Measurements from ENCODE around the gene IPO9. TPM values are rescaled to one million over a fixed set of nuclear protein-coding genes. Genes with fewer than 3 reads are reported as not detected.

IPO9 gene
- total RNA-seq, 4 donors from 2014 or later: 9.6 to 23.1 (median 13.4) TPM

DNA sequence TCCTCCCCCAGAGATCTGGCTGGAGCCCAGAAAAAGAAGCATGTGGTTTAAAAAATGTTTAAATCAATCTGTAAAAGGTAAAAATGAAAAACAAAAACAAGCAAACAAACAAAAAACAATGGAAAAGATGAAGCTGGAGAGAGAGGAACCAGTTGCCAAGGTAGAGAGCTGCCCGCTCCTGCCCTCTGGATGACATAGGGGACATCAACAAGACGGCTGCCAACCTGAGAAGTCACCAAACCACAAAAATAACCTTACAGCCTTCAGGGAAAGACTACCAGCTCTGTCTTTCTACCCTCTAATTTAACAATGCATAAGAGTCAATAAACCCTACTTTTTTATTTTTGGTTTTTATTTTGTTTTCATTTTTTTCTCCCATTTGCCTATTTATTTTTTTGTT lies 8.5 kb upstream of the IPO9 start:
- Histone ChIP-seq H3K4me1 (no peaks in the 10 kb centered on the region), H3K27ac (no peak overlapping the region), H3K27me3 (no peaks in the 10 kb centered on the region), H3K9me3 (no peaks in the 10 kb centered on the region), H3K4me3 (no peak overlapping the region), H3K36me3 (peaks cover 0 to 48% (median 0%) of the 10 kb centered on the region in 3 donors)
- no peak for TF ChIP-seq POLR2A (IDR thresholded peaks at IDR 0.05)
- TF ChIP-seq, protein P1, sequence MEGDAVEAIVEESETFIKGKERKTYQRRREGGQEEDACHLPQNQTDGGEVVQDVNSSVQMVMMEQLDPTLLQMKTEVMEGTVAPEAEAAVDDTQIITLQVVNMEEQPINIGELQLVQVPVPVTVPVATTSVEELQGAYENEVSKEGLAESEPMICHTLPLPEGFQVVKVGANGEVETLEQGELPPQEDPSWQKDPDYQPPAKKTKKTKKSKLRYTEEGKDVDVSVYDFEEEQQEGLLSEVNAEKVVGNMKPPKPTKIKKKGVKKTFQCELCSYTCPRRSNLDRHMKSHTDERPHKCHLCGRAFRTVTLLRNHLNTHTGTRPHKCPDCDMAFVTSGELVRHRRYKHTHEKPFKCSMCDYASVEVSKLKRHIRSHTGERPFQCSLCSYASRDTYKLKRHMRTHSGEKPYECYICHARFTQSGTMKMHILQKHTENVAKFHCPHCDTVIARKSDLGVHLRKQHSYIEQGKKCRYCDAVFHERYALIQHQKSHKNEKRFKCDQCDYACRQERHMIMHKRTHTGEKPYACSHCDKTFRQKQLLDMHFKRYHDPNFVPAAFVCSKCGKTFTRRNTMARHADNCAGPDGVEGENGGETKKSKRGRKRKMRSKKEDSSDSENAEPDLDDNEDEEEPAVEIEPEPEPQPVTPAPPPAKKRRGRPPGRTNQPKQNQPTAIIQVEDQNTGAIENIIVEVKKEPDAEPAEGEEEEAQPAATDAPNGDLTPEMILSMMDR (IDR thresholded peaks at IDR 0.05): no peak
- no peak for DNase-seq

GRCh38 chr1:201825245-201825644 lies 3.7 kb upstream of the IPO9 start:
- Histone ChIP-seq H3K27ac (no peak overlapping the region), H3K36me3 (peaks cover 0 to 18% (median 0%) of the 10 kb centered on the region in 3 donors)

GRCh38 chr1:201826830-201827229 lies 2.1 kb upstream of the IPO9 start:
- Histone ChIP-seq H3K9me3 (no peaks in the 10 kb centered on the region), H3K4me3 (no peak overlapping the region)
- no peak for TF ChIP-seq POLR2A (IDR thresholded peaks at IDR 0.05)
- TF ChIP-seq, protein P1 (IDR thresholded peaks at IDR 0.05): no peak

More at GRCh38 chr1:201825245-201825644, 3.7 kb upstream of the IPO9 start:
- H3K27me3 ChIP-seq: no peaks in the 10 kb centered on the region
- TF ChIP-seq, protein P1 (IDR thresholded peaks at IDR 0.05): no peak
- TF ChIP-seq POLR2A (IDR thresholded peaks at IDR 0.05): no peak
- H3K9me3 ChIP-seq: no peaks in the 10 kb centered on the region
- peaks cover 0 to 14% (median 4%) of the 10 kb centered on the region in 4 donors for H3K4me1 ChIP-seq
- no peak for DNase-seq
- H3K4me3 ChIP-seq: no peak overlapping the region

DNA sequence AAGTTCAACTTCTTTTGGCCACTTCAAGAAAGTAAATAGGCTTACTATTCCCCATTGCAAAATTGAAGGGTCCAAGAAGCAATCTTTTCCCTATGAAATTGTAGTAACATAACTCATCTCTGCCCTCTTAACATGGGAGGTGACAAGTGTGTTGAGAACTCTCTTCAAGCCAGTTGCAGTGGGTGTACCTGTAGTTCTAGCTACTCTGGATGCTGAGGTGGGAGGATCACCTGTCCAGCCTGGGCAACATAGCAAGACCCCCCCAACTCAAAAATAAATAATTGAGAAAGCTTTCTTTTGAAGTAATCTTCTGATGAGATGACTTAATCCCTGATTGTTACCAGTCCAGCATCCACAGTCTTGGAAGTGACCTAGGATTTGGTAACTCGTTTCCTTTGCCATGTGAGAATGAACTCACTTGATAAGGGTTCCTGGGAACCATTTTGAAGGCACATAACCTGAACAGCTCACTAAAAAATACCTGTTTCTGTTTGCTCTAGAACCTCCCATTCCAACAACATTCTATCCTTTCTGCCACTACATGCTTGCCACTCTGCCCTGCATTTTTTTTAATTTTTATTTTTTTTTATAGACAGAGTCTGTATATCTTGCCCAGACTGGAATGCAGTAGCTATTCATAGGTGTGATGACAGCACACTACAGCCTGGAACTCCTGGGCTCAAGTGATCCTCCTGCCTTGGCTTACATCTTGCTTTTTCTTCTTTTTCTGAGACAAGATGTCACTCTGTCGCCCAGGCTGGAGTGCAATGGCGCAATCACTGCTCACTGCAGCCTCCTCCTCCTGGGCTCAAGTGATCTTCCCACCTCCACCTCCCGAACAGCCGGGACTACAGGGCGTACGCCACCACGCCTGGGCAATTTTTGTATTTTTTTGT lies 1.4 kb upstream of the IPO9 start:
- DNase-seq: no peak
- TF ChIP-seq POLR2A (IDR thresholded peaks at IDR 0.05): no peak
- TF ChIP-seq, protein P1 (IDR thresholded peaks at IDR 0.05): no peak
- no peaks in the 10 kb centered on the region for H3K27me3 ChIP-seq
- no peaks in the 10 kb centered on the region for H3K9me3 ChIP-seq
- H3K4me3 ChIP-seq: no peak overlapping the region
- H3K4me1 ChIP-seq: peaks cover 0 to 24% (median 4%) of the 10 kb centered on the region in 4 donors
- H3K27ac ChIP-seq: no peak overlapping the region
- no peaks in the 10 kb centered on the region for H3K36me3 ChIP-seq

More at GRCh38 chr1:201826830-201827229, 2.1 kb upstream of the IPO9 start:
- H3K36me3 ChIP-seq: peaks cover 0 to 2% (median 0%) of the 10 kb centered on the region in 3 donors
- no peak for DNase-seq
- no peak overlapping the region for H3K27ac ChIP-seq
- H3K27me3 ChIP-seq: no peaks in the 10 kb centered on the region
- peaks cover 0 to 24% (median 4%) of the 10 kb centered on the region in 4 donors for H3K4me1 ChIP-seq

- H3K4me3 ChIP-seq: no peak overlapping the region
- no peaks in the 10 kb centered on the region for H3K9me3 ChIP-seq
- TF ChIP-seq POLR2A (IDR thresholded peaks at IDR 0.05): no peak
- TF ChIP-seq, protein P1 (IDR thresholded peaks at IDR 0.05): no peak
- H3K36me3 ChIP-seq: no peaks in the 10 kb centered on the region
- no peak for DNase-seq
- H3K27me3 ChIP-seq: no peaks in the 10 kb centered on the region
- H3K27ac ChIP-seq: no peak overlapping the region
- H3K4me1 ChIP-seq: peaks cover 0 to 24% (median 4%) of the 10 kb centered on the region in 4 donors
These were observed 639 bp upstream of the IPO9 start for GRCh38 chr1:201828217-201828819.

Data from Peyer's patch (tissue), 4 donors.